SIG-M5 (cell line): ENCODE results near the gene RPS2.

ENCODE experiments used
- DNase-seq: peaks from one replicate; lab custom pipeline; 2025; lab: John Stamatoyannopoulos, UW

RPS2 gene

GRCh38 chr16:1918351-1919326 lies 46.0 kb downstream of the RPS2 start, which contains the start of gene HS3ST6:
HS3ST6 (minus strand) TSS chr16:1918415; CDS start chr16:1918323, 92 bp downstream.
- DNase-seq, result no peak

DNA sequence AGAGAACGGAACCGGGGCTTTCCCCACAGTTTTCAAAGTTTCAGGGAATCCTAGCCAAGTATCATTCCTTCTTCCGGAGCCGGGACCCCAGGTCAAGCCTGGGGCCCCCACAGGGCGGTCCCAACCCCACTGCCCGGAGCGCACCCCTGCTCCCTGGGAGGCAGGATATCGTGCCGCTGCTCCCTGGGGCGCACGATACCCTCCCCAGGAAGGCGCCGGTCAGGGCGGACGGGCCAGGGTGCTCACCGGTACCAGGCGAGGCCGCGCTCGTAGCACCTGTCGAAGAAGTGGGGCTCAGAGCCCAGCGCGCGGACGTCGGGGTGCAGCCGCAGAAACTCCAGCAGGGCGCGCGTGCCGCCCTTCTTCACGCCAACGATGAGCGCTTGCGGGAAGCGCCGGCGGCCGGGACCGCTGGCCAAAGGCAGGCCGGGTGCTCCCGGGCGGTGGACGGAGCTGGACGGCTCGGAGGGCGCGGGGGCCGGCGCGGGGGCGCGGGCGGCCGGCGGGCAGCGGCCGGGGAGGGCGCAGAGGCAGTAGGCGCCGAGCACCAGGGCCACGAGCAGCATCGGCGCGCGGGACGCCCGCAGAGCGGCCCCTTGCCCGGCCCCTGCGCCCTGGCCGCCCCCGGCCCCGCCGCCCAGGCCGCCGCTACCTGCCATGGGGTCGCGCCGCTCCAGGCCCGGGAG lies 46.8 kb downstream of the RPS2 start:
- no peak for DNase-seq

GRCh38 chr16:1917056-1917664 lies 47.5 kb downstream of the RPS2 start:
- no peak for DNase-seq

DNA sequence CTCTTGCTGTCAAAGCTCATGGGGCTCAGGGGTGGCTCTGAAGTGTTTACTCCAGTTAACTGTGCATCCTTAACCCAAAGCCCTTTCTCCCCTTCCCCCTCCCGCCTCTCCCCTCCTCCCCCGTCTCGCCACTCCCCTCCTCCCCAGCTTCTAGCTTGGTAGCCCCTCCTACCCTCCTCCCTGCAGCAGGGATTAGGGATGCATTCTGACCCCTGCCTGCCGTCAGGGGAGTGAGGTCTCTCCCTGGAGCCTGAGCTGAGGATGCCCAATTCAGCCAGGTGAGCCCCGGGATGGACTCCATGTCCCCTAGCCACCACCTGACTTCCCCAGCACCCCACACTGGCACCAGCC lies 48.0 kb downstream of the RPS2 start:
- no peak for DNase-seq

- DNase-seq, result no peak
Observed at GRCh38 chr16:1915732-1916639, 48.6 kb downstream of the RPS2 start.

DNA sequence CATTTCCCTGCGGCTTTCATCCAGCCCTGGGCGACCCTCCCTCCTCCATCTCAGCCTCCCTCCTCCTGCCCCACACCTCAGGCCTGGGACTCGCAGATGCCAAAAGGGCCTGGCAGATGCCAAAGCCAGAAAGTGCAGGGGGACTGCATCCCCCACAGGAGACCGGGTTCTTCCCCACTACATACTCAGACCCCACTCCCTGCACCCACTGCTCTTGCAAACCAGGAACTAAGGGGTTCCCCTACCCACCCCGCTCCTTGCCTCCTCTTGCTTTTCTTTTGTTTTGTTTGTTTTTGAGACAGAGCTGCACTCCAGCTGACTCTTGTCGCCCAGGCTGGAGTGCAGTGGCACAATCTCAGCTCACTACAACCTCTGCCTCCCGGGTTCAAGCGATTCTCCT lies 49.6 kb downstream of the RPS2 start:
- DNase-seq, result no peak

DNA sequence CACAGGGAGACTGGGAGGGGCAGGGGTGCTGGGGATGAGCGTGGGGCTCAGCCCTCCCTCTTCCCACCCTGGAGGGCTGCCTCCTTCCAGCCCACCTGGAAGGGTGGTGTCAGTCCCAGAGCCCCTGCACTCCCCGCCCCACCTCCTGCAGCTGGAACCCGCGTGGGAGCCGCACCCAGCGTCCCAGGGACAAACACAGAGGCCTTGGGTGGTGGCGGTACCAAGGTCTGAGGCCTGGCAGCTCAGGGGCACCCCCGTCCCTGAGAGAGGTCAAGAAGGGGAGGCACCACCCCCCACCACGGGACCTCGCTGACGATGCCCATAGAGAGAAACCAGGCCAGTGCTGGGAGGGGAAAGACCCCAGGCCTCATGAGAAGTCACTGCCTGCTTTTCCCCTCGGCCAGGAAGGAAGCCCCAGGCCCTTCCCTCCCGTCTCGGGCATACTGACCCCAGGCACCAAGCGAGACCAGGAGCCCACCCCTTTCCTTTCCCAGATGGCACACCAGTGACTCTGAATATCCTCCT lies 50.5 kb downstream of the RPS2 start:
- no peak for DNase-seq

- DNase-seq, result no peak
Observed at GRCh38 chr16:1913327-1914083, 51.1 kb downstream of the RPS2 start.

GRCh38 chr16:1912215-1912543 lies 52.4 kb downstream of the RPS2 start:
- no peak for DNase-seq
